ENCODE measurements around the gene FILIP1L. TPM values are rescaled to one million over a fixed set of nuclear protein-coding genes. Genes with fewer than 3 reads are reported as not detected.
A peak's percentile ranks its signal among the peaks of the same experiment; 100 is the strongest.
"Not testable (repeated sequence)": the region's sequence is repeated elsewhere in the genome, so short reads cannot be mapped to it uniquely, and the experiment has no call there.

FILIP1L gene
- total RNA-seq, 2 donors from 2014 or later, result 9.5 to 28.2 TPM

- intact Hi-C loops (cut with DNase I), result no loop called here
- no peak overlapping the region for H3K4me3 ChIP-seq
- no peak for DNase-seq (ENCODE audit: low spot score)
- no peaks in the 10 kb centered on the region for H3K9me3 ChIP-seq
- H3K27me3 ChIP-seq (replicated peaks; ENCODE audit: insufficient read depth), result no peaks in the 10 kb centered on the region
- peaks cover 1% of the 10 kb centered on the region for H3K4me1 ChIP-seq (replicated peaks)
- no peaks in the 10 kb centered on the region for H3K36me3 ChIP-seq
- no peak overlapping the region for H3K27ac ChIP-seq
- no peak for TF ChIP-seq CTCF (IDR thresholded peaks at IDR 0.05)
These were observed 15.6 kb downstream of the FILIP1L start for GRCh38 chr3:100098784-100099070.

- H3K4me1 ChIP-seq (replicated peaks), result no peaks in the 10 kb centered on the region
- no peaks in the 10 kb centered on the region for H3K27me3 ChIP-seq (replicated peaks; ENCODE audit: insufficient read depth)
- intact Hi-C loops (cut with DNase I), result no loop called here
- no peak for DNase-seq (ENCODE audit: low spot score)
- peak overlapping the region in 1 of 2 donors; percentile 6 for H3K27ac ChIP-seq
- H3K4me3 ChIP-seq, result no peak overlapping the region
- 46% methylated on average over 6 of the region's 6 CpGs for WGBS
- TF ChIP-seq CTCF (IDR thresholded peaks at IDR 0.05) (no peak), POLR2AphosphoS5 (IDR thresholded peaks at IDR 0.05) (peak; percentile 46)
- H3K36me3 ChIP-seq, result no peaks in the 10 kb centered on the region
- H3K9me3 ChIP-seq, result no peaks in the 10 kb centered on the region
These were observed 16.1 kb downstream of the FILIP1L start for GRCh38 chr3:100097919-100098783.

GRCh38 chr3:100096866-100097265, 17.4 kb downstream of the FILIP1L start:
- no peaks in the 10 kb centered on the region for H3K36me3 ChIP-seq

GRCh38 chr3:100096286-100096685, 18.0 kb downstream of the FILIP1L start:
- H3K4me3 ChIP-seq; H3K36me3 ChIP-seq; DNase-seq (ENCODE audit: low spot score); H3K27ac ChIP-seq; intact Hi-C loops (cut with DNase I); H3K9me3 ChIP-seq; H3K4me1 ChIP-seq (replicated peaks); H3K27me3 ChIP-seq (replicated peaks; ENCODE audit: insufficient read depth): not testable (repeated sequence)
- 93% methylated on average over 1 of the region's 1 CpG for whole genome bisulfite sequencing

More at GRCh38 chr3:100096866-100097265, 17.4 kb downstream of the FILIP1L start:
- Histone ChIP-seq H3K4me1 (replicated peaks) (no peaks in the 10 kb centered on the region), H3K9me3 (no peaks in the 10 kb centered on the region), H3K4me3 (no peak overlapping the region), H3K27me3 (replicated peaks; ENCODE audit: insufficient read depth) (no peaks in the 10 kb centered on the region), H3K27ac (no peak overlapping the region)
- WGBS, result 95% methylated on average over 2 of the region's 2 CpGs
- TF ChIP-seq CTCF (IDR thresholded peaks at IDR 0.05) (no peak), POLR2AphosphoS5 (IDR thresholded peaks at IDR 0.05) (no peak), POLR2A (IDR thresholded peaks at IDR 0.05) (no peak)
- no peak for DNase-seq (ENCODE audit: low spot score)
- intact Hi-C loops (cut with DNase I), result no loop called here

GRCh38 chr3:100093831-100094230, 20.5 kb downstream of the FILIP1L start:
- TF ChIP-seq POLR2A (IDR thresholded peaks at IDR 0.05) (no peak), POLR2AphosphoS5 (IDR thresholded peaks at IDR 0.05) (no peak), CTCF (IDR thresholded peaks at IDR 0.05) (no peak)
- no peak overlapping the region for H3K27ac ChIP-seq
- no peak for DNase-seq (ENCODE audit: low spot score)
- intact Hi-C loops (cut with DNase I), result no loop called here
- no peaks in the 10 kb centered on the region for H3K4me1 ChIP-seq (replicated peaks)
- H3K27me3 ChIP-seq (replicated peaks; ENCODE audit: insufficient read depth), result no peaks in the 10 kb centered on the region
- no peaks in the 10 kb centered on the region for H3K36me3 ChIP-seq
- no peaks in the 10 kb centered on the region for H3K9me3 ChIP-seq
- WGBS, result 95% methylated on average over 1 of the region's 1 CpG
- no peak overlapping the region for H3K4me3 ChIP-seq
